Liver (tissue), 9 donors: ENCODE data around the gene ENO3. TPM values are rescaled to one million over a fixed set of nuclear protein-coding genes. Genes with fewer than 3 reads are reported as not detected.

Experiments
- DNase-seq: peaks from one replicate; pipeline ENCODE4 v3.0.0-alpha.2; 2017; ENCODE audit warnings: low spot score
- H3K27ac ChIP-seq, 2 donors: one replicate each; pipeline ENCODE4 v1.7.0; 2013; ENCODE audit warnings: inconsistent platforms in 2 of 2, low read length in 2 of 2, control low read depth in 1 of 2, low read depth in 1 of 2, mild to moderate bottlenecking in 1 of 2
- H3K27me3 ChIP-seq, 4 donors: one replicate each; pipeline versions ENCODE4 v1.6.1 to v1.7.0; 2013; ENCODE audit warnings: low read length in 3 of 4, inconsistent platforms in 1 of 4, mild to moderate bottlenecking in 1 of 4, moderate library complexity in 1 of 4; ENCODE audit not compliant: control insufficient read depth in 4 of 4, insufficient read depth in 4 of 4
- H3K36me3 ChIP-seq, 4 donors: one replicate each; pipeline versions ENCODE4 v1.6.1 to v1.7.0; 2013; ENCODE audit warnings: low read length in 3 of 4, mild to moderate bottlenecking in 3 of 4, low read depth in 1 of 4, moderate library complexity in 1 of 4; ENCODE audit not compliant: control insufficient read depth in 4 of 4, insufficient read depth in 3 of 4
- H3K4me1 ChIP-seq, 4 donors: one replicate each; pipeline versions ENCODE4 v1.6.1 to v1.7.0; 2013; ENCODE audit warnings: low read length in 3 of 4, mild to moderate bottlenecking in 3 of 4, moderate library complexity in 1 of 4; ENCODE audit not compliant: control insufficient read depth in 4 of 4, insufficient read depth in 4 of 4
- H3K4me3 ChIP-seq, 3 donors: one replicate each; pipeline versions ENCODE4 v1.6.1 to v1.7.0; 2013; ENCODE audit warnings: low read length in 3 of 3, control low read depth in 1 of 3, low read depth in 1 of 3, mild to moderate bottlenecking in 1 of 3
- H3K9ac ChIP-seq, 2 donors: one replicate each; pipeline ENCODE4 v1.7.0; 2013; ENCODE audit warnings: low read length in 2 of 2, mild to moderate bottlenecking in 2 of 2, moderate library complexity in 2 of 2, control low read depth in 1 of 2, low read depth in 1 of 2
- H3K9me3 ChIP-seq, 4 donors: one replicate each; pipeline versions ENCODE4 v1.6.1 to v1.7.0; 2013; ENCODE audit warnings: low read length in 3 of 4; ENCODE audit not compliant: control insufficient read depth in 4 of 4
- ATF3 ChIP-seq: IDR thresholded peaks from 2 replicates; pipeline ENCODE4 v1.6.1; 2016; ENCODE audit warnings: antibody characterized with exemption
- CTCF ChIP-seq: fragments of 150-350 bp; IDR thresholded peaks from 2 replicates; pipeline ENCODE4 v1.5.1; 2017; ENCODE audit warnings: improper control_type of control experiment, low read depth, low read length; ENCODE audit not compliant: missing input control
- EGR1 ChIP-seq, 2 donors: IDR thresholded peaks; 2 replicates each; pipeline ENCODE4 v1.6.1; 2016 to 2018; ENCODE audit warnings: antibody characterized with exemption in 2 of 2, low read depth in 2 of 2
- FOXA1 ChIP-seq: IDR thresholded peaks from 2 replicates; pipeline ENCODE4 v1.6.1; 2016; ENCODE audit warnings: antibody characterized with exemption
- FOXA2 ChIP-seq: IDR thresholded peaks from 2 replicates; pipeline ENCODE4 v1.6.1; 2016; ENCODE audit warnings: antibody characterized with exemption
- GABPA ChIP-seq, 2 donors: IDR thresholded peaks in 1 of 2; conservative IDR thresholded peaks in 1 of 2; 2 replicates each; pipeline ENCODE4 v1.6.1; 2016; ENCODE audit warnings: antibody characterized with exemption in 2 of 2, mild to moderate bottlenecking in 1 of 2, moderate library complexity in 1 of 2
- HNF4A ChIP-seq, 2 donors: conservative IDR thresholded peaks; 2 replicates each; pipeline ENCODE4 v1.6.1; 2016; ENCODE audit warnings: antibody characterized with exemption in 2 of 2, mild to moderate bottlenecking in 2 of 2
- HNF4G ChIP-seq: IDR thresholded peaks from 2 replicates; pipeline ENCODE4 v1.6.1; 2016; ENCODE audit warnings: antibody characterized with exemption
- JUND ChIP-seq, 2 donors: IDR thresholded peaks; 2 replicates each; pipeline ENCODE4 v1.6.1; 2016; ENCODE audit warnings: antibody characterized with exemption in 2 of 2
- MAX ChIP-seq: IDR thresholded peaks from 2 replicates; pipeline ENCODE4 v1.6.1; 2016; ENCODE audit warnings: antibody characterized with exemption
- NR2F2 ChIP-seq: IDR thresholded peaks from 2 replicates; pipeline ENCODE4 v1.6.1; 2016; ENCODE audit warnings: antibody characterized with exemption
- RAD21 ChIP-seq, 2 donors: IDR thresholded peaks; 2 replicates each; pipeline ENCODE4 v1.6.1; 2016; ENCODE audit warnings: antibody characterized with exemption in 2 of 2, mild to moderate bottlenecking in 2 of 2
- REST ChIP-seq: IDR thresholded peaks from 2 replicates; pipeline ENCODE4 v1.6.1; 2016; ENCODE audit warnings: antibody characterized with exemption, mild to moderate bottlenecking
- RXRA ChIP-seq, 2 donors: IDR thresholded peaks; 2 replicates each; pipeline ENCODE4 v1.6.1; 2017 to 2018; ENCODE audit warnings: antibody characterized with exemption in 2 of 2, mild to moderate bottlenecking in 1 of 2
- SP1 ChIP-seq: IDR thresholded peaks from 2 replicates; pipeline ENCODE4 v1.6.1; 2018; ENCODE audit warnings: antibody characterized with exemption, mild to moderate bottlenecking
- TAF1 ChIP-seq: conservative IDR thresholded peaks from 2 replicates; pipeline ENCODE4 v1.6.1; 2016; ENCODE audit warnings: antibody characterized with exemption, mild to moderate bottlenecking
- YY1 ChIP-seq: IDR thresholded peaks from 2 replicates; pipeline ENCODE4 v1.6.1; 2016; ENCODE audit warnings: antibody characterized with exemption, mild to moderate bottlenecking
- ZBTB33 ChIP-seq: IDR thresholded peaks from 2 replicates; pipeline ENCODE4 v1.6.1; 2016; ENCODE audit warnings: antibody characterized with exemption
- WGBS: extraction: QIAGEN DNeasy Blood & Tissue Kit; methylation state at CpG from one replicate; pipeline ENCODE4 v1.1.7; 2013; 5-methylcytosine and 5-hydroxymethylcytosine counted together
- polyA plus RNA-seq, 2 donors: library from polyadenylated mRNA; stranded (reverse) in 1 of 2; unstranded in 1 of 2; fragments of 200-250 nt in 1 of 2; fragments of >200 nt in 1 of 2; fragmentation: Nextera tagmentation in 1 of 2; extraction: Ambion mirVana in 1 of 2; gene quantifications; one replicate each; pipeline versions ENCODE4 v1.2.1 to v1.2.3, GENCODE V29; 2013 to 2015
- total RNA-seq, 2 donors: library from RNA; depleted of rRNA; stranded (reverse); fragments of >200 nt; gene quantifications; one replicate each; pipeline ENCODE4 v1.2.3, GENCODE V29; 2014
- donor health status: healthy.
- donor health status: healthy.
- donor health status: healthy.
- donor health status: healthy.
- donor health status: healthy.

The ENO3 gene
- total RNA-seq, result 10 to 100 TPM; 26.3 to 27.5 TPM
- polyA plus RNA-seq, result 100 to 1,000 TPM in 1 of 2 donors, 10 to 100 TPM in 1; 34.1 to 117 TPM

- peak; percentile 22 for TF ChIP-seq REST
- no peak for TF ChIP-seq MAX
- peak; percentile 81 for TF ChIP-seq SP1
- peak; percentile 54 for TF ChIP-seq HNF4G
- TF ChIP-seq YY1, result no peak
- TF ChIP-seq ZBTB33, result peak; percentile 45
- no peak for TF ChIP-seq FOXA2
- peak; percentile 49 for TF ChIP-seq TAF1
- TF ChIP-seq RAD21 (IDR thresholded peaks at IDR 0.05), result peak in 1 of 2 donors; percentile 19
- TF ChIP-seq HNF4A (conservative IDR thresholded peaks at IDR 0.05), result peak; percentile 72 to 79
- TF ChIP-seq NR2F2, result peak; percentile 63
- TF ChIP-seq JUND (IDR thresholded peaks at IDR 0.05), result peak in 1 of 2 donors; percentile 20
- peak; percentile 38 to 58 for TF ChIP-seq RXRA (IDR thresholded peaks at IDR 0.05)
- no peak for TF ChIP-seq FOXA1
- no peak for TF ChIP-seq GABPA (IDR thresholded peaks at IDR 0.05 in 1 of 2, conservative IDR thresholded peaks at IDR 0.05 in 1 of 2)
- no peak for TF ChIP-seq CTCF
- TF ChIP-seq ATF3, result no peak
- no peak for TF ChIP-seq EGR1 (IDR thresholded peaks at IDR 0.05; ENCODE audit: low read depth in 2 of 2)
- Histone ChIP-seq H3K36me3 (peaks cover 0 to 2% (median under 1%) of the 10 kb centered on the region in 4 donors), H3K27me3 (no peaks in the 10 kb centered on the region), H3K9ac (peak within 1 kb of the TSS; percentile 66 to 69), H3K4me3 (peak within 1 kb of the TSS; percentile 53 to 91 (median 56)), H3K27ac (peak within 1 kb of the TSS; percentile 95 to 96), H3K4me1 (peaks cover 10 to 55% (median 42%) of the 10 kb centered on the region in 4 donors), H3K9me3 (no peaks in the 10 kb centered on the region)
- peak; percentile 74 for DNase-seq
- WGBS, result 20% methylated on average over 7 of the region's 7 CpGs
Measured at GRCh38 chr17:4950746-4951204, at the start of gene ENO3. TSS of gene ENO3 (plus strand) at chr17:4951119. CDS start at chr17:4951830, 711 bp downstream.
